Measurements from ENCODE around the gene MOGAT3. TPM values are rescaled to one million over a fixed set of nuclear protein-coding genes. Genes with fewer than 3 reads are reported as not detected.

Gene MOGAT3
- total RNA-seq, 1 experiment from 2014 or later, result not detected

DNA sequence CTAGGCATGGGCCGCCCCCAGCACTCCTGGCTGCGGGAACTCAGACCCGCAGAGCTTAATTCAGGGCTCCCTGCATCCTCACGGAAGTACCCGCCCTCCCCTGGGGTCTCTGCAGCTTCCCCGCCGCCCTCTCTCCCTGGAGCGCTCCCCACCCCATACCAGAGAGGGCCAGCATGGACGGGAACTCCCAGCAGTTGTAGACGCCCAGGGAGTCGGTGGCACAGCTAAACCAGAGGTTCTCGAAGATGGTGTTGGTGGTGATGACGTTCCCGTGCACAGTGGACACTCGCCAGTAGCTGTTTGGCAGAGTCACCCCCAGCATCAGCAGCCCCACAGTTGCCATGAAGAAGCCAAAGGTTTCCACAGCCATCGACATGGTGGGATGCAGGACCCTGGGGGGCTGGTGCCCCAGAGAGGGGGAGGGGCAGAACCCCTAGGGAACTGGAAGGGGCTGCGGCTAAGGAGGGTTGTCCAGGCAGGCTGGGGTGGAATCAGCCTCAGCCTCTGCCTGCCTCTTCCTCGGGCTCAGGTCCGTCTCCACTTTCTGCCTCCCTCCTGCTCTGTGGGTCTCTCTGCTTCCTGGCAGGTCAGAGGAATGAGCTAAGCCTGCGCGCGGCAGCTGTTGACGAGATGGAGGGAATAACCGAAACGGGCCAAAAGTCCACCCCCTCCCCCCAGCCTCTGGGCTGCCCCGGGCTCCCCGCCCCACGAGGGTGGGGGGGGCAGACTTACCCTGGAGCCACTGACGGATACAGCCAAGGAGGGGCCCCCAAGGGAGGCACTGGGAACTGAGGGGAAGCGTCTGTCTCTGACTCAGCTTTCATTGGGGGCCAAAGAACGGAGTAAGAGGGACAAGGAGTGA lies 36.6 kb upstream of the MOGAT3 start, which contains the start of gene CLDN15:
TSS of gene CLDN15 (minus strand) at position 597 of the 862 bp plus-strand sequence. CDS start at position 376, 221 bp downstream.
- DNase-seq, result peak; percentile 97
- H3K4me3 ChIP-seq, result peak within 1 kb of the TSS; percentile 22
- no peaks in the 10 kb centered on the region for H3K27me3 ChIP-seq
- H3K27ac ChIP-seq, result peak within 1 kb of the TSS; percentile 86
- no peaks in the 10 kb centered on the region for H3K36me3 ChIP-seq
- no peaks in the 10 kb centered on the region for H3K9me3 ChIP-seq (replicated peaks)
- H3K4me1 ChIP-seq, result peaks cover 29% of the 10 kb centered on the region

GRCh38 chr7:101236292-101236835 lies 35.5 kb upstream of the MOGAT3 start:
- no peak for DNase-seq
- peaks cover 24% of the 10 kb centered on the region for H3K4me1 ChIP-seq
- no peaks in the 10 kb centered on the region for H3K36me3 ChIP-seq
- no peaks in the 10 kb centered on the region for H3K9me3 ChIP-seq (replicated peaks)
- no peak overlapping the region for H3K27ac ChIP-seq
- no peak overlapping the region for H3K4me3 ChIP-seq
- H3K27me3 ChIP-seq, result no peaks in the 10 kb centered on the region

GRCh38 chr7:101235522-101235921 lies 34.7 kb upstream of the MOGAT3 start:
- DNase-seq, result no peak
- Histone ChIP-seq H3K4me3 (no peak overlapping the region), H3K4me1 (peaks cover 24% of the 10 kb centered on the region), H3K9me3 (replicated peaks) (no peaks in the 10 kb centered on the region), H3K27ac (no peak overlapping the region), H3K27me3 (no peaks in the 10 kb centered on the region), H3K36me3 (no peaks in the 10 kb centered on the region)

DNA sequence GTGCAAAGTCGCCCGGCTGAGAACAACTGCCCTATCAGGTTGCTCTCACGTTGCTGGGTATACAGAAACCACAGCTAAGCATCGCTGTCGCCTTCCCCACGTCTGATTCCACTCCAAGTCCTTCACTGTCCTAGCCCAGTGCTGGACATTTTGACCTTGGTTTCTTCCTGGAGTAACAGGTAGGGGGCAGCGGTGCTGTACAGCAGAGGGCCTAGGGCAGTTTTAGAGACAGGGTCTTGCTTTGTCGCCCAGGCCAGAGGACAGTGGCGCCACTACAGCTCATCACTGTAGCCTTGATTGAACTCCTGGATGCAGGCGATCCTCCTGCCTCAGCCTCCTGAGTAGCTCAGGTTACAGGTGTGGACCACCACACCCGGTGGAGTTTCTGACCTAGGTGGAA lies 34.2 kb upstream of the MOGAT3 start:
- no peaks in the 10 kb centered on the region for H3K9me3 ChIP-seq (replicated peaks)
- H3K4me1 ChIP-seq, result peaks cover 24% of the 10 kb centered on the region
- peak in 1 of 2 experiments; percentile 51 for DNase-seq
- no peak overlapping the region for H3K27ac ChIP-seq
- H3K36me3 ChIP-seq, result no peaks in the 10 kb centered on the region
- no peak overlapping the region for H3K4me3 ChIP-seq
- H3K27me3 ChIP-seq, result no peaks in the 10 kb centered on the region

GRCh38 chr7:101234636-101235035 lies 33.8 kb upstream of the MOGAT3 start:
- Histone ChIP-seq H3K4me3 (no peak overlapping the region), H3K4me1 (peaks cover 24% of the 10 kb centered on the region)

GRCh38 chr7:101233907-101234547 lies 33.2 kb upstream of the MOGAT3 start:
- Histone ChIP-seq H3K36me3 (no peaks in the 10 kb centered on the region), H3K27ac (no peak overlapping the region), H3K27me3 (no peaks in the 10 kb centered on the region), H3K4me3 (no peak overlapping the region), H3K4me1 (peaks cover 17% of the 10 kb centered on the region), H3K9me3 (replicated peaks) (no peaks in the 10 kb centered on the region)
- DNase-seq, result no peak

More at GRCh38 chr7:101234636-101235035, 33.8 kb upstream of the MOGAT3 start:
- DNase-seq, result no peak
- H3K36me3 ChIP-seq, result no peaks in the 10 kb centered on the region
- H3K27ac ChIP-seq, result no peak overlapping the region
- no peaks in the 10 kb centered on the region for H3K27me3 ChIP-seq
- no peaks in the 10 kb centered on the region for H3K9me3 ChIP-seq (replicated peaks)

- Histone ChIP-seq H3K9me3 (replicated peaks) (no peaks in the 10 kb centered on the region), H3K36me3 (no peaks in the 10 kb centered on the region), H3K4me1 (peaks cover 4% of the 10 kb centered on the region; the same call in 1 of the 2 replicates), H3K27ac (no peak overlapping the region), H3K4me3 (no peak overlapping the region), H3K27me3 (no peaks in the 10 kb centered on the region)
- no peak for DNase-seq
Observed at GRCh38 chr7:101232141-101232850, 31.5 kb upstream of the MOGAT3 start.

- no peaks in the 10 kb centered on the region for H3K4me1 ChIP-seq
- no peaks in the 10 kb centered on the region for H3K36me3 ChIP-seq
- no peaks in the 10 kb centered on the region for H3K27me3 ChIP-seq
- H3K27ac ChIP-seq, result no peak overlapping the region
- H3K4me3 ChIP-seq, result no peak overlapping the region
- no peaks in the 10 kb centered on the region for H3K9me3 ChIP-seq (replicated peaks)
- no peak for DNase-seq
Observed at GRCh38 chr7:101231644-101232043, 30.8 kb upstream of the MOGAT3 start.

DNA sequence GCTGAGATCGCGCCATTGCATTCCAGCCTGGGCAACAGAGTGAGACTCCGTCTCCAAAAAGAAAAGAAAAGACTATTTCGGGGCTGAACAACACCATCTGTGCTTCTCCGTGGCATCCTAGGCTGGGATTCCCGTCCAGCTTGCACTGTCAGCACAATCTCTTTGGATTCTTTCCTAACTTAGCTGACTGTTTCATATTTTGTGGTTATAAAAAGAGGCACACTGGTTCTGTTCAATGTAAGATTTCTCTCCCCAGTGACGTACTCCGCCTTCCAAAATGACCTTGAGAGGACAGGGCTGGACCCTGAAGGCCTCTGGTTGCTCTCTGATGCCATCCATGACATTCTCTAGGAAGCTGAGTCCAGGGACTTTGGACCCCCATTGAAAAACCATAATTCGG lies 25.9 kb upstream of the MOGAT3 start:
- Histone ChIP-seq H3K9me3 (replicated peaks) (no peaks in the 10 kb centered on the region), H3K27ac (no peak overlapping the region), H3K4me3 (no peak overlapping the region), H3K36me3 (peaks cover 4% of the 10 kb centered on the region; the same call in 1 of the 2 replicates), H3K27me3 (no peaks in the 10 kb centered on the region), H3K4me1 (no peaks in the 10 kb centered on the region)
- no peak for DNase-seq

DNA sequence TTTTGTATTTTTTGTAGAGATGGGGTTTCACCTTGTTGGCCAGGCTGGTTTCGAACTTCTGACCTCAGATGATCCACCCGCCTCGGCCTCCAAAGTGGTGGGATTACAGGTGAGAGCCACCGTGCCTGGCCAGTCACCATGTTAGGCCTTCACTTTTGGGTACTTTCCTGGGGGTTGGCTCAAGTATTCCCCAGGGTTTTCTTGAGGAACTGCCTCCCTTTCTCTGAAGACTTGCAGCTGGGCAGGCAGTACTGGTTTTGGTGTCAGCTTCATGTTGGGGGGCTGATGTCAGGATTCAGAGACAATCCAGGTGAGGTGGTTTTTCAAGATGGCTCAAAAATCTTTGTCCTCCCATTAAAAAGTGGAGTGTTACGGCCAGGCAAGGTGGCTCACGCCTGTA lies 24.8 kb upstream of the MOGAT3 start:
- Histone ChIP-seq H3K36me3 (peaks cover 4% of the 10 kb centered on the region; the same call in 1 of the 2 replicates), H3K27ac (no peak overlapping the region), H3K27me3 (no peaks in the 10 kb centered on the region), H3K4me1 (no peaks in the 10 kb centered on the region), H3K9me3 (replicated peaks) (no peaks in the 10 kb centered on the region), H3K4me3 (no peak overlapping the region)
- DNase-seq, result no peak

DNA sequence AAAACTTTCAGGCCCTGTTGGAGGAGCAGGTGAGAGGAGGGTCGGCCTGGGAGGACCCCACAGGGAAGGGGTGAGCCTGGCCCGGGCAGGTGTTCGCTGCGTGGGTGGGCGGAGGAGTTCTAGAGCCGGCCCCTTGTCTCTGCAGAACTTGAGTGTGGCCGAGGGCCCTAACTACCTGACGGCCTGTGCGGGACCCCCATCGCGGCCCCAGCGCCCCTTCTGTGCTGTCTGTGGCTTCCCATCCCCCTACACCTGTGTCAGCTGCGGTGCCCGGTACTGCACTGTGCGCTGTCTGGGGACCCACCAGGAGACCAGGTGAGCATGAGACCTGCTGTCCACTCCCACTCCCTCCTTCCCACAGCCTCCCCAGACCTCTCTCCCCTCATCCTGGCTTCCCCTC lies 22.7 kb upstream of the MOGAT3 start:
- no peaks in the 10 kb centered on the region for H3K4me1 ChIP-seq

GRCh38 chr7:101222275-101222830 lies 21.5 kb upstream of the MOGAT3 start:
- H3K4me3 ChIP-seq, result no peak overlapping the region
- DNase-seq, result no peak
- no peaks in the 10 kb centered on the region for H3K9me3 ChIP-seq (replicated peaks)
- H3K36me3 ChIP-seq, result peaks cover 4% of the 10 kb centered on the region; the same call in 1 of the 2 replicates
- H3K27me3 ChIP-seq, result no peaks in the 10 kb centered on the region
- no peak overlapping the region for H3K27ac ChIP-seq
- H3K4me1 ChIP-seq, result no peaks in the 10 kb centered on the region

More for the DNA sequence above, 22.7 kb upstream of the MOGAT3 start:
- no peak for DNase-seq
- peaks cover 4% of the 10 kb centered on the region; the same call in 1 of the 2 replicates for H3K36me3 ChIP-seq
- H3K27me3 ChIP-seq, result no peaks in the 10 kb centered on the region
- no peaks in the 10 kb centered on the region for H3K9me3 ChIP-seq (replicated peaks)
- no peak overlapping the region for H3K4me3 ChIP-seq
- no peak overlapping the region for H3K27ac ChIP-seq

DNA sequence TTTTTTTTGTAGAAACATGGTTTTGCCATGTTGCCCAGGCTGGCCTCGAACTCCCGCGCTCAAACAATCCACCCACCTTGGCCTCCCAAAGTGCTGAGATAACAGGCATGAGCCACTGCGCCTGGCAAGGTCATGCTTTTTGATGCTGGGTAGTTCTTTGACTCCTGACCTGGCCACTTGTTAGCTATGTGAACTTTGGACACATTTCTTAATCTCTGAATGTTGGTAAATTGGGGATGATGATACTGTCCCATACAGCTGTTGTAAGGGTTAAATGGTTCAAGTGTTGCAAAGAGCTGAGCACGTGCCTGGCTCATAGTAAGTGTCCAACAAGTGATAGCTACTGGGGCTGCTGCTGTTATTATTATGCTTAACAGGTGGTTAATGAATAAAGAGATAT lies 19.5 kb upstream of the MOGAT3 start:
- Histone ChIP-seq H3K36me3 (peaks cover 4% of the 10 kb centered on the region; the same call in 1 of the 2 replicates), H3K4me3 (no peak overlapping the region), H3K9me3 (replicated peaks) (no peaks in the 10 kb centered on the region), H3K27ac (no peak overlapping the region), H3K27me3 (no peaks in the 10 kb centered on the region), H3K4me1 (no peaks in the 10 kb centered on the region; the same call in 1 of the 2 replicates)
- DNase-seq, result no peak

All from SJCRH30 (cell line).